Panc1 (cell line): ENCODE measurements around the gene UQCR11.

ENCODE experiments used
- POLR2AphosphoS5 ChIP-seq: IDR thresholded peaks from 2 replicates; pipeline ENCODE4 v1.6.1; 2012; ENCODE audit warnings: mild to moderate bottlenecking, low read depth, low read length, moderate library complexity
- TF ChIP-seq, protein P1 (sequence below): fragments of 450-650 bp; IDR thresholded peaks from 2 replicates; pipeline ENCODE4 v1.5.1; 2017; ENCODE audit warnings: mild to moderate bottlenecking

DNA sequence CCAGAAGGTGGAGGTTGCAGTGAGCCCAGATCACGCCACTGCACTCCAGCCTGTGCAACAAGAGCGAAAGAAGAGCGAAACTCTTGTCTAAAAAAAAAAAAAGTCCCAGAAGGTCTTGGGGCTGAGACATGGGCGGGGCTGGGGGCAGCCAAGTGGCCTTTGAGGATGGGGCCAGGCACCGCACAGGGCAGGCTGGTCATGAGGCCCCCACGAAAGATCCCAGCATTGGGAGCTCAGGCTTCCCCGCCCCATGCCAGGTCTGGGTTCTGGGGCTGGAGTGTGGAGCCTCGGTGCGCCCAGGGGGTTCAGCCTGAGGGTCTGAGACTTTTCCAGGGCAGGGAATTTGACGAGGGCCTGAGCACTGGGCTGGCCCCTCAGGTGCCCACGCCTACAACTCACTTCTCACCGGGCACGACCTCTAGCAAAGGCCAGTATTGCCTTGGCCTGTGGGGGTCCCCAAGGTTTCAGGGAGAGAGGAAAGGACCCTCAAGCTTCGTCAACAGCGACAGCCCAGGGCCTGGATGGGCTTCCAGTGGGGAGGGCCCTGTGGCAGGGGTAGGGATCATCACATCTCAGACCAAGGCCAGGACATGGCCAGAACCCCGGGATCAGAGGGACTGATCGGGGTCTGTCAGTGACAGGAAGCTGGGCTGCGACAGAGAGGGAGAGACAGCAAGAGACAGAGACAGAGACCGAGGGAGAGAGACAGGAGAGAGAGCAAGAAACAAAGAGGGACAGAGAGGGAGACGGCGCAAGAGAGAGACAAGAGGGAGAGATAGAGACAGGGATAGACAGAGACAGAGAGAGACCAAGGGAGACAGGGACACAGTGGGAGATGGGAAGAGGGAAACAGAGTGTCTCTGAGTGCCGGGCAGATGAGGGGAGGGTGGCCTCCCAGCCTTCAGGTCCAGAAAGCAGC, 29.7 kb downstream of the UQCR11 start:
- TF ChIP-seq, protein P1, sequence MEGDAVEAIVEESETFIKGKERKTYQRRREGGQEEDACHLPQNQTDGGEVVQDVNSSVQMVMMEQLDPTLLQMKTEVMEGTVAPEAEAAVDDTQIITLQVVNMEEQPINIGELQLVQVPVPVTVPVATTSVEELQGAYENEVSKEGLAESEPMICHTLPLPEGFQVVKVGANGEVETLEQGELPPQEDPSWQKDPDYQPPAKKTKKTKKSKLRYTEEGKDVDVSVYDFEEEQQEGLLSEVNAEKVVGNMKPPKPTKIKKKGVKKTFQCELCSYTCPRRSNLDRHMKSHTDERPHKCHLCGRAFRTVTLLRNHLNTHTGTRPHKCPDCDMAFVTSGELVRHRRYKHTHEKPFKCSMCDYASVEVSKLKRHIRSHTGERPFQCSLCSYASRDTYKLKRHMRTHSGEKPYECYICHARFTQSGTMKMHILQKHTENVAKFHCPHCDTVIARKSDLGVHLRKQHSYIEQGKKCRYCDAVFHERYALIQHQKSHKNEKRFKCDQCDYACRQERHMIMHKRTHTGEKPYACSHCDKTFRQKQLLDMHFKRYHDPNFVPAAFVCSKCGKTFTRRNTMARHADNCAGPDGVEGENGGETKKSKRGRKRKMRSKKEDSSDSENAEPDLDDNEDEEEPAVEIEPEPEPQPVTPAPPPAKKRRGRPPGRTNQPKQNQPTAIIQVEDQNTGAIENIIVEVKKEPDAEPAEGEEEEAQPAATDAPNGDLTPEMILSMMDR: no peak
- TF ChIP-seq POLR2AphosphoS5: peak; percentile 29; the same call in 1 of the 2 replicates
